Measurements from ENCODE around the gene KCNA5.

DNA sequence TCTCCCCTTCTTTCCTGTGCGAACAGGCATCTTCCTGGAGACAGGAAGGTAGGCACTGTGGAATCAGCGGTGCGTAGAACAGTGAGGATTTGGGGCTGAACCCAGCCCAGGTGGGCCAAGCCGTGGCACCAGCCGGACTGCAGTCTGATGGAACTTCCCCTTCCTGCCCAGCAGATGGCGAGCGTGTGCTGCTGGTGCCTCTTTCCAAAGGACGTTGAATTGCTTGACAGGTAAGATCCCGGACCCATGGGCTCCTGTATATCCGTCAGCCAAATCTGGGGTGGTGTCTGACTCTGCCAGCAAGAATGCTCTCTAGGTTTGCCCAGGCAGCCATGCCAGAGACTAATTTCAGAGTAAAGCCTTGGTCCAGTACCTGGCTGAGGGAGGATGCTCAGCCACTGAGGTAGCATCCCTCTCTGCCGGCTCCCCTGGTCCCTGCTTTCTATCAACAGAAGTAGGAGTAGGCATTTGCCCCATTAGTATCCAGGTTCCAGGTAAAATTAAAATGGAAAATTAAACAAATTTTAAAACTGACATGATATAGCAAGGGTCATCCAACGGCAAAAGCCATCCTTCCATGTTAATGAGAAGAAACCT lies 21.1 kb upstream of the KCNA5 start:
- TF ChIP-seq, protein P1, sequence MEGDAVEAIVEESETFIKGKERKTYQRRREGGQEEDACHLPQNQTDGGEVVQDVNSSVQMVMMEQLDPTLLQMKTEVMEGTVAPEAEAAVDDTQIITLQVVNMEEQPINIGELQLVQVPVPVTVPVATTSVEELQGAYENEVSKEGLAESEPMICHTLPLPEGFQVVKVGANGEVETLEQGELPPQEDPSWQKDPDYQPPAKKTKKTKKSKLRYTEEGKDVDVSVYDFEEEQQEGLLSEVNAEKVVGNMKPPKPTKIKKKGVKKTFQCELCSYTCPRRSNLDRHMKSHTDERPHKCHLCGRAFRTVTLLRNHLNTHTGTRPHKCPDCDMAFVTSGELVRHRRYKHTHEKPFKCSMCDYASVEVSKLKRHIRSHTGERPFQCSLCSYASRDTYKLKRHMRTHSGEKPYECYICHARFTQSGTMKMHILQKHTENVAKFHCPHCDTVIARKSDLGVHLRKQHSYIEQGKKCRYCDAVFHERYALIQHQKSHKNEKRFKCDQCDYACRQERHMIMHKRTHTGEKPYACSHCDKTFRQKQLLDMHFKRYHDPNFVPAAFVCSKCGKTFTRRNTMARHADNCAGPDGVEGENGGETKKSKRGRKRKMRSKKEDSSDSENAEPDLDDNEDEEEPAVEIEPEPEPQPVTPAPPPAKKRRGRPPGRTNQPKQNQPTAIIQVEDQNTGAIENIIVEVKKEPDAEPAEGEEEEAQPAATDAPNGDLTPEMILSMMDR (IDR thresholded peaks at IDR 0.05 in 2 of 3, conservative IDR thresholded peaks at IDR 0.05 in 1 of 3; ENCODE audit: borderline replicate concordance in 1 of 3, insufficient read depth in 1 of 3, low read depth in 2 of 3, low read length in 2 of 3) = peak; percentile 53 to 94 (median 84); a peak in 5 of 6 replicates
- TF ChIP-seq CEBPB (IDR thresholded peaks at IDR 0.05; ENCODE audit: low read depth) (no peak), SRF (IDR thresholded peaks at IDR 0.05; ENCODE audit: low read depth) (no peak), POLR2AphosphoS5 (IDR thresholded peaks at IDR 0.05; ENCODE audit: low read depth, low read length) (no peak), EZH2phosphoT487 (IDR thresholded peaks at IDR 0.05; ENCODE audit: borderline replicate concordance) (no peak), TCF7L2 (IDR thresholded peaks at IDR 0.05; ENCODE audit: borderline replicate concordance, extremely low read depth, insufficient read depth, insufficient read length) (no peak), JUND (IDR thresholded peaks at IDR 0.05) (no peak), SIN3A (IDR thresholded peaks at IDR 0.05; ENCODE audit: low read depth) (no peak), ZFX (IDR thresholded peaks at IDR 0.05) (no peak)

Data from HCT116 (cell line).